T-cell (primary cell): ENCODE results near the gene MAST3. TPM values are rescaled to one million over a fixed set of nuclear protein-coding genes. Genes with fewer than 3 reads are reported as not detected.

ENCODE experiments used
- ATAC-seq, 4 experiments: fragments of 200-7000 bp in 3 of 4; fragments of 150-1000 bp in 1 of 4; cut with Tn5 transposase; replicated peaks in 1 of 4; 1 replicate in 3 of 4; 2 replicates in 1 of 4; pipeline ENCODE4 v1.10.0; 2021; ENCODE audit warnings: moderate library complexity in 3 of 4, mild to moderate bottlenecking in 2 of 4, moderate number of reproducible peaks in 1 of 4
- CTCF ChIA-PET, 2 donors: fragments of 300-600 bp; sonication (Branson Sonifier 250); formaldehyde crosslinking; loops; one replicate each; lab custom pipeline; 2022; ENCODE audit warnings: antibody characterized with exemption in 2 of 2; lab: Charles Lee
- POLR2A ChIA-PET, 2 donors: fragments of 300-600 bp; sonication (Branson Sonifier 250); formaldehyde crosslinking; loops; one replicate each; lab custom pipeline; 2022; ENCODE audit warnings: antibody characterized with exemption in 2 of 2; lab: Charles Lee
- DNase-seq, 35 experiments: peaks; one replicate each; pipeline versions ENCODE4 v3.0.0 to v3.0.0-alpha.2; 2013 to 2023
- H3K27ac ChIP-seq: one replicate; pipeline ENCODE4 v1.5.1; 2013; ENCODE audit warnings: low read length
- H3K27me3 ChIP-seq, 2 experiments: replicated peaks in 1 of 2; 1 replicate in 1 of 2; 2 replicates in 1 of 2; pipeline versions ENCODE4 v1.6.1 to v1.7.0; 2013; ENCODE audit warnings: low read length in 1 of 2, mixed read lengths in 1 of 2; ENCODE audit not compliant: control insufficient read depth in 2 of 2, insufficient read depth in 2 of 2; ENCODE audit errors: extremely low read depth in 1 of 2
- H3K36me3 ChIP-seq, 2 donors: 1 replicate in 1 of 2; 2 replicates in 1 of 2; pipeline versions ENCODE4 v1.6.1 to v1.7.0; 2013; ENCODE audit warnings: low read length in 1 of 2; ENCODE audit not compliant: control insufficient read depth in 2 of 2, insufficient read depth in 1 of 2; ENCODE audit errors: extremely low read depth in 1 of 2
- H3K4me1 ChIP-seq, 2 experiments: 1 replicate in 1 of 2; 2 replicates in 1 of 2; pipeline versions ENCODE4 v1.6.1 to v1.7.0; 2013; ENCODE audit warnings: low read length in 2 of 2, mixed read lengths in 1 of 2; ENCODE audit not compliant: insufficient read depth in 2 of 2, control insufficient read depth in 1 of 2; ENCODE audit errors: extremely low read depth in 1 of 2
- H3K4me3 ChIP-seq, 2 donors: 1 replicate in 1 of 2; 2 replicates in 1 of 2; pipeline versions ENCODE4 v1.5.1 to v1.7.0; 2013; ENCODE audit warnings: mild to moderate bottlenecking in 2 of 2, low read length in 1 of 2, moderate library complexity in 1 of 2; ENCODE audit not compliant: control insufficient read depth in 1 of 2; ENCODE audit errors: extremely low read depth in 1 of 2
- H3K9me3 ChIP-seq: 2 replicates; pipeline ENCODE4 v1.7.0; 2013
- H3K27ac Mint-ChIP-seq, 2 donors: one replicate each; pipeline ENCODE4 v1.8.0; 2020 to 2021; ENCODE audit warnings: mild to moderate bottlenecking in 2 of 2, mixed read lengths in 2 of 2
- H3K27me3 Mint-ChIP-seq, 2 donors: one replicate each; pipeline ENCODE4 v1.8.0; 2021 to 2022; ENCODE audit warnings: mixed read lengths in 2 of 2
- H3K36me3 Mint-ChIP-seq: one replicate; pipeline ENCODE4 v1.8.0; 2021; ENCODE audit warnings: mixed read lengths
- H3K4me1 Mint-ChIP-seq, 3 donors: one replicate each; pipeline ENCODE4 v1.8.0; 2020 to 2022; ENCODE audit warnings: mixed read lengths in 3 of 3, mild to moderate bottlenecking in 1 of 3
- H3K4me3 Mint-ChIP-seq, 3 donors: one replicate each; pipeline ENCODE4 v1.8.0; 2020 to 2022; ENCODE audit warnings: mild to moderate bottlenecking in 3 of 3, mixed read lengths in 3 of 3, moderate library complexity in 3 of 3
- H3K9me3 Mint-ChIP-seq, 3 donors: one replicate each; pipeline ENCODE4 v1.8.0; 2020 to 2022; ENCODE audit warnings: mixed read lengths in 3 of 3
- WGBS: methylation state at CpG from one replicate; pipeline ENCODE4 v1.1.5; 2013; ENCODE audit warnings: missing lambda C conversion rate; ENCODE audit not compliant: insufficient coverage; 5-methylcytosine and 5-hydroxymethylcytosine counted together
- total RNA-seq, 35 experiments: library from RNA in 6 of 35; stranded (reverse) in 6 of 35; fragments of 120-200 nt in 1 of 35; gene quantifications; one replicate each; pipeline versions ENCODE4 v1.2.1 to v1.2.4 and lab custom pipeline; 2013 to 2026

Gene MAST3
- total RNA-seq, 5 donors from 2014 or later (not counting 1 experiment from before 2014, with no cell fraction given), result 42.0 to 60.2 (median 53.2) TPM

GRCh38 chr19:18183529-18183928 is 86.0 kb downstream of the MAST3 start:
- ChIA-PET POLR2A (no interaction called here), CTCF (interaction anchor here (0.6 to 1.1 kb wide), 3 partner anchors 67 to 1108 kb away, joined by 3 to 5 read pairs (median 3); a partner anchor contains a TSS)
- Mint-ChIP-seq H3K4me3 (no peak overlapping the region), H3K4me1 (no peaks in the 10 kb centered on the region), H3K27me3 (no peaks in the 10 kb centered on the region), H3K36me3 (no peaks in the 10 kb centered on the region), H3K27ac (no peak overlapping the region), H3K9me3 (no peaks in the 10 kb centered on the region)
- Histone ChIP-seq H3K9me3 (no peaks in the 10 kb centered on the region), H3K27ac (no peak overlapping the region), H3K27me3 (peaks cover 0 to 31% of the 10 kb centered on the region in 2 experiments), H3K36me3 (no peaks in the 10 kb centered on the region), H3K4me3 (no peak overlapping the region), H3K4me1 (no peaks in the 10 kb centered on the region)
- ATAC-seq (no peak), DNase-seq (no peak)

GRCh38 chr19:18185538-18185937 is 88.0 kb downstream of the MAST3 start:
- H3K4me3 Mint-ChIP-seq, result no peak overlapping the region
- POLR2A ChIA-PET, result no interaction called here

GRCh38 chr19:18190278-18190677 is 92.7 kb downstream of the MAST3 start:
- Mint-ChIP-seq H3K36me3 (no peaks in the 10 kb centered on the region), H3K27me3 (no peaks in the 10 kb centered on the region), H3K4me3 (no peak overlapping the region), H3K27ac (no peak overlapping the region), H3K9me3 (no peaks in the 10 kb centered on the region), H3K4me1 (peaks cover 21 to 24% (median 23%) of the 10 kb centered on the region in 3 donors)
- Histone ChIP-seq H3K27ac (no peak overlapping the region), H3K9me3 (no peaks in the 10 kb centered on the region), H3K4me3 (no peak overlapping the region), H3K27me3 (peaks cover 0 to 10% of the 10 kb centered on the region in 2 experiments), H3K4me1 (peaks cover 12 to 29% of the 10 kb centered on the region in 2 experiments), H3K36me3 (no peaks in the 10 kb centered on the region)
- ATAC-seq (no peak), DNase-seq (no peak)
- POLR2A ChIA-PET, result no interaction called here
- CTCF ChIA-PET, result interaction anchor here (0.7 to 3.7 kb wide), 3 partner anchors 14 to 55 kb away, joined by 4 to 26 read pairs (median 5); partner anchors contain the start of gene RAB3A (in 1 of the 2)
- WGBS, result no CpG with 5 or more reads among the region's 4 CpGs

More at GRCh38 chr19:18185538-18185937, 88.0 kb downstream of the MAST3 start:
- H3K9me3 ChIP-seq, result no peaks in the 10 kb centered on the region
- CTCF ChIA-PET, result no interaction called here
- no peaks in the 10 kb centered on the region for H3K4me1 ChIP-seq
- H3K27me3 ChIP-seq, result peaks cover 0 to 31% of the 10 kb centered on the region in 2 experiments
- Mint-ChIP-seq H3K36me3 (no peaks in the 10 kb centered on the region), H3K9me3 (no peaks in the 10 kb centered on the region), H3K4me1 (peaks cover 0 to 2% (median 0%) of the 10 kb centered on the region in 3 donors), H3K27ac (no peak overlapping the region), H3K27me3 (no peaks in the 10 kb centered on the region)
- H3K4me3 ChIP-seq, result no peak overlapping the region
- H3K36me3 ChIP-seq, result no peaks in the 10 kb centered on the region
- ATAC-seq, result no peak
- no peak for DNase-seq
- no peak overlapping the region for H3K27ac ChIP-seq
- WGBS, result 85% methylated on average over 3 of the region's 6 CpGs

- no CpG with 5 or more reads among the region's 5 CpGs for WGBS
- H3K4me1 ChIP-seq, result peaks cover 12 to 29% of the 10 kb centered on the region in 2 experiments
- Mint-ChIP-seq H3K4me1 (peaks cover 21 to 24% (median 23%) of the 10 kb centered on the region in 3 donors), H3K9me3 (no peaks in the 10 kb centered on the region), H3K4me3 (peak overlapping the region; percentile 87 to 95 (median 87)), H3K27me3 (no peaks in the 10 kb centered on the region), H3K27ac (peak overlapping the region; percentile 95 to 97), H3K36me3 (no peaks in the 10 kb centered on the region)
- H3K9me3 ChIP-seq, result no peaks in the 10 kb centered on the region
- DNase-seq, result no peak
- H3K27ac ChIP-seq, result peak overlapping the region; percentile 84
- POLR2A ChIA-PET, result interaction anchor here in 1 of 2 donors (0.6 to 1.0 kb wide), 3 partner anchors 37 to 747 kb away, joined by 3 to 7 read pairs (median 4); no protein-coding TSS in a partner anchor
- CTCF ChIA-PET, result interaction anchor here (0.6 to 3.7 kb wide), 9 partner anchors 13 to 125 kb away, joined by 3 to 33 read pairs (median 5); partner anchors contain the start of gene RAB3A (in 1 of the 2)
- no peak for ATAC-seq
- peak overlapping the region; percentile 74 to 83 for H3K4me3 ChIP-seq
- H3K27me3 ChIP-seq, result peaks cover 0 to 5% of the 10 kb centered on the region in 2 experiments
- peaks cover 3 to 10% of the 10 kb centered on the region in 2 donors for H3K36me3 ChIP-seq
These were observed 94.1 kb downstream of the MAST3 start for GRCh38 chr19:18191640-18192062.

GRCh38 chr19:18192673-18193387 is 95.3 kb downstream of the MAST3 start, which contains the start of gene MPV17L2:
MPV17L2 (plus strand) TSS chr19:18193218; CDS start chr19:18193282, 64 bp downstream.
- WGBS, result under 1% methylated on average over 73 of the region's 74 CpGs
- H3K36me3 Mint-ChIP-seq, result no peaks in the 10 kb centered on the region
- ATAC-seq, result peak; percentile 87 to 93 (median 92)
- Histone ChIP-seq H3K27me3 (no peaks in the 10 kb centered on the region), H3K4me3 (peak within 1 kb of the TSS; percentile 83 to 86), H3K36me3 (peaks cover 3 to 16% of the 10 kb centered on the region in 2 donors), H3K4me1 (peaks cover 12 to 29% of the 10 kb centered on the region in 2 experiments), H3K9me3 (no peaks in the 10 kb centered on the region), H3K27ac (peak within 1 kb of the TSS; percentile 84)
- DNase-seq, result peak; percentile 92 to 99 (median 99)
- ChIA-PET POLR2A (interaction anchor here (0.5 to 1.3 kb wide), 6 partner anchors 39 to 228 kb away, joined by 3 to 14 read pairs (median 3); partner anchors contain the start of gene JUND (in 2 of the 2)), CTCF (interaction anchor here (0.5 to 3.7 kb wide), 17 partner anchors 12 to 888 kb away, joined by 3 to 33 read pairs (median 3); partner anchors contain the start of genes PIK3R2 (in 1 of the 2), RAB3A (in 1 of the 2) and RPL18A (in 1 of the 2))
- no peaks in the 10 kb centered on the region for H3K27me3 Mint-ChIP-seq
- H3K4me1 Mint-ChIP-seq, result peaks cover 21 to 24% (median 23%) of the 10 kb centered on the region in 3 donors
- peak within 1 kb of the TSS; percentile 95 to 97 for H3K27ac Mint-ChIP-seq
- peak within 1 kb of the TSS; percentile 87 to 95 (median 87) for H3K4me3 Mint-ChIP-seq
- no peaks in the 10 kb centered on the region for H3K9me3 Mint-ChIP-seq
